ENCODE measurements around the gene LATS2.

The LATS2 gene

DNA sequence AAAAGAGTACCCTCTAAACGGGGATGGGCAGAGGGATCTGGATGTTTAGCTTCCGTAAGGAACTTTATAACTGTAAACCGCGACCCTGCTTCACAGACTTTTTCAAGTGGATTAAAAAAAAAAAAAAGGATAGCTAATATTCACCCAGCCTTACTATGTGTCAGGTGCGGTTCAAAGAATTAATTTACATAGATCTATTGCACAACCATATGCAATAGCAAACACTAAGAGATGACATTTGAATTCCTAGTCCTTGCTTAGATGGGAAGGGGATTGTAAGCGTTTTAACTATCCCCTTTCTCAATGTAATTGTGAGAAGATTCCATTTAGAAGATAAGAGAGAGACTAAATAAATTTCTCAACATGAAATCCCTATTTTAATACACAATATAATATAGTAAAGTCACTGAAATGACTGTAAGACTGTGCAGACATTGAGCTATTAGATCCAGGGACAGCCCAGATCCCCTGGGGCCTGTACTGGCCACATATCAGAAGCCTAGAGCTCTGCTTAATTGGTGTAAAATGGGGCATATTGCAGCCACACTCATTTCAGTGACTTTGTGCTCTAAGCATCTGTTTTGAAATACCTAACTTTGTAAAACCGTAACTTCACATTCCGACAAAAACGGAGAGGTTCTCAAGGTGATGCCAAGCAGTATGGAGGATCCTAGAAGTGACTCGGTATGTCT lies 13.6 kb downstream of the LATS2 start:
- ATAC-seq = no peak
- no peak for DNase-seq

DNA sequence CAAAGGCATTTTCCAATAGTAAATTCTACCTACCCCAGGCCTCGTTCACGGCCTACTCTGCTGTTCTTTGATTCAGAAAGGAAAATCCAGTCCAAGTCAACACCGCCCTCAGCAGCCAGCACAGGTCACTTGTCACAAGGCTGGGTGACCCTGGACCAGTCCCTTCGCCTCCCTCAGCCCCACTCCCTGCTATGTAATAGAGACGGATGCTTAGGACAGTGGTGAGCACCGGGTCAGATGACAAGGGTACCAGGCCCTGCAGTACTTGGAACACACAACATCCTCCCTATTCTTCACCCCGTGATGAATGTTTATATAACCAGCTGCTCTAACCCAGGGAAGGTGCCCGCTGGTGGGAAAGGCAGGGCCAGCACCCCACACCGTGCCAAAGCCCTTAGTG lies 14.3 kb downstream of the LATS2 start:
- no peak for ATAC-seq

DNA sequence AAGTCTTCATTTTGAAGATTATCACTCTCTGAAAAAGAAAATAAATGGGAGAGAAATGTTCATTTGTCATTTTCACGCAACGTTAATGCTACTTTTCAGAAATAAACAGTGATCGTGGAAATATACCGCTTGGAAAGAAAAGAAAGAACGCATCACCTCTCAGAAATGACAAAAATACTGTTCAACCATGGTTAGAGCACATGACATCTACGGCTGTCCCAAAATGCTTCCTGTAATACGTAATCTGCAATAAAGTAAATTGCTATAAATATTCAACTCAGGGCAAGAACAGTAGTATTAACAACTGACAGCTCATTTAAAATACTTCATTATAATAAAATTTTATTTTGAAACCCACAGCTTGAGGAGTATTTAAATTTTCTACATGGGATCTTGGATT lies 15.2 kb downstream of the LATS2 start:
- DNase-seq (no peak), ATAC-seq (no peak)

More for the DNA sequence above, 14.3 kb downstream of the LATS2 start:
- no peak for DNase-seq

DNA sequence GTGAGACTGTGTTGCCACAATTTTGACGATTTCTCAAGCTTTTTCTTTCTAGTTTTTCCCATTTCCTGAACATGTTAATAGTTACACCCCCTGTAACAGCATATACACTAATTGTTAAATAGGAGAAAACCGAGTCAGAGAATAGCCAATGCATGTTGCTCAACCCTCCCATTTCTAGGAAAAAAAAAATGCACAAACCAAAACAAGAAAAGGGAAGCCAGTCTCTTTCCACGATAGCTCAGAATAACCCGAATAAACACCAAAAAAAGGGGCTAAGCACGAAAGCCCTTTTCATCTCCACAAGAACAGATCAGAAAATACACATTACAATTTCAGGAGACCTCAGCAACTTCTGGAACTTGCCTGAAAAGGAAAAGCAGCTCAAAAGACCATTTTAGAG lies 16.3 kb downstream of the LATS2 start:
- ATAC-seq (no peak), DNase-seq (no peak)

DNA sequence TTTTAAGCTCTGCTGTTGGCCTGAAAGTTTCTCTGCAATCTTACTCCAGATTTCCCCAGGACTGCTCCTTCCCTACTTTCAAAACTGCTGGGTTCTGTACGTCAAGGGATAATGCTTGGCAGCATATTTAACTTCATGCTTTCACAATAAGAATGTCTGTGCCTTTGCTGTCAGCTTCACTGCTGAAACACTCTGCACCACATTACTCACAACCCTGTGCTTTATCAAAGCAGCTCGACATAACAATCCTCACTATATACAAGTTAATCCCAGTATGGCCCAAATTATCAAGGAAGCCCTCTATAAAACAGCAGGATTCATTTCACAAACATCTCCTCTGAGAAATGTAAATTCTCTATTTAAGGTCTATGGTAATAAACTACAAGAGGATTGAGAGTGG lies 17.5 kb downstream of the LATS2 start:
- ATAC-seq (no peak), DNase-seq (no peak)

DNA sequence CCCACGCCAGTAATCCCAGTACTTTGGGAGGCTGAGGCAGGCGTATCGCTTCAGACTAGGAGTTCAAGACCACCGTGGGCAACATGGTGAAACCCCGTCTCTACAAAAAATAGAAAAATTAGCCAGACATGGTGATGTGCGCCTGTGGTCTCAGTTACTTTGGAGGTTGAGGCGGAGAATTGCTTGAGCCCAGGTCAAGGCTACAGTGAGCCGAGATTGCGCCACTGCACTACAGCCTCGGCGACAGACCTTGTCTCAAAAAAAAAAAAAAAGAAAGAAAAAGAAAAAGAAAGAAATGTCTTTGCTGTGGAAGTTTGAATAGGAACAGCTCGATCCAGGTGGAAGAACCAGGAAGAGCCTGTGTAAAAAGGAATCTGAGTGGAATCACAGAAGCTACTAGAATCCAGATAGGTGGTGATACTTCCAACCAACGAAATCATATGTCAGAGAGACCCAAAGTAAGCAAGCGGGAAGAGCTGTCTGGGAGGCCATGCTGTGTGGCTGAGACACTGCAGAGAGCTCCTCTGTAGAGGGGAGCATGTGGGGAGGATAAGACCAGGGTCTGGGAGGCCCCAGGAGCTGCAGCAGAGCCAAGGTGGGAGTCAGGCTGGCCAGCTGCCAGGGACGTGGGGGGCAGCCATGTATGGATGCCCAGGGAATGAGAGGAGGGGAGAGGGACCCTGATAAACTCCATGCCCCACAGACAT lies 21.1 kb downstream of the LATS2 start:
- ATAC-seq (no peak), DNase-seq (no peak)

DNA sequence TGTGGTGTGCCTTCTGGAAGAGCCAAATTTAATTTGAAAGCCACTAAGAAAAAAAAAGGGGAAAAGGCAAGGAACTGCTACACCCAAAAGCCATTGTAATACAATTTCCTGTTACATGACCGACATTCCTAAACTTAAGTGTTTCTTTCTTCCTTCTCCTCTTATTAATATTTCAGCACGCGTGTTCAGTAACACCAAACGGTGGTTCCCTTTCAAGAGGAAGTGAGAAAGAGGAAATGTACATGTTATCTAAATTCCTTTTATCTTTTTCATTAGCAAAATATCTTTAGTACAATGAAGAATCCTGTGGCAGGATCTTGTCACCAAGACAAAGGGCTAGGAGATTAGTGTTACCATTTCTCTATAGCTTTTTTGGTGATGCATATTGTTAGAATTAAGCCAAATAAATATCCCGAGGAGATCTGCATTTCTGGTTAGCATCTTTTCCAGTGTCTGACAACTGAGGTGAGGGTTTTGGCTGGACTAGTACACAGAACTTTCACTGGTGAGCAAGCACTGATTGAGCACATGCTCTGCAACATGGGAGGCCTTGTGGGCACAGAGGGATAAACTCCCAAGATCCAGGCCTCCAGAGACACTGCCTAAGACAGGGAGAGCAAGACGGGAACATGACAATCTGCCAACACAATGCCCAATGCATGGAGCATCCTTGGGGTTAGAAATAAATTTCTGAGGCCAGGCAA lies 22.1 kb downstream of the LATS2 start:
- ATAC-seq = no peak
- no peak for DNase-seq

DNA sequence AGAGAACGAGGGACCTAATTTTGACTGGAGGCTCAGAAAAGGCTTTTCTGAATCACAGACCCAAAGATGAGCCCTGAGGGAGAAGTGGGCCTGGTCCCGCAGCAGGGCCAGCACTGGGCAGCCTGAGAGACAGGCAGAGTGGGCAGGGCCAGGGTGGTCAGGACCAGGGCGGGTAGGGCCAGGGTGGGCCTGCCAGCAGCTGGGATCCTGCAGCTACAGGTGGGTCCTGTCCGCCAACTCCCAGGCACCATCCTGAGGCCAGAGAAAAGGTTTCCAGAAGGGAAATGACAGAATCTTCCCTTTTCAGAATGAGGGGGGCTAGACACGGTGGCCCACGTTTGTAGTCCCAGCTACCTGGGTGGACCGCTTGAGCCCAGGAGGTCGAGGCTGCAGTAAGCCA lies 23.7 kb downstream of the LATS2 start:
- ATAC-seq (no peak), DNase-seq (no peak)

DNA sequence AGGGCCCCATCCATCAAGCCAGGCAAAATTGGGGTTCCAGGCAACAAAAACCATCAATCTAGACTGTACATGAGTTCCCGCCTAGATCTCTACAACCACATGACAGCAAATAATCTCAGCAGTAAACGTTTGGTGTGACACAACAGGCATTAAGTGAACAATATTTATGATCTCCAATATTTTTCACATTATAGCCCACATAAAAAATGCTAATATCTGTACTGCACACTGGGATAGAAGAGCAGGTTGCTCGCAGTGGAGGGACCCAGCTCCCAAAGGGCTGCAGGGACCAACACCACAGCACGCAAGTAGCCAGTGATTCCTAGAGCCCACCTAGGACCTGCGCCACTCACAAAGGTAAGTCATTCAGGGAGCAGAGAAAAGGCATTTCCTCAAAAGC lies 25.9 kb downstream of the LATS2 start:
- DNase-seq (no peak), ATAC-seq (no peak)

DNA sequence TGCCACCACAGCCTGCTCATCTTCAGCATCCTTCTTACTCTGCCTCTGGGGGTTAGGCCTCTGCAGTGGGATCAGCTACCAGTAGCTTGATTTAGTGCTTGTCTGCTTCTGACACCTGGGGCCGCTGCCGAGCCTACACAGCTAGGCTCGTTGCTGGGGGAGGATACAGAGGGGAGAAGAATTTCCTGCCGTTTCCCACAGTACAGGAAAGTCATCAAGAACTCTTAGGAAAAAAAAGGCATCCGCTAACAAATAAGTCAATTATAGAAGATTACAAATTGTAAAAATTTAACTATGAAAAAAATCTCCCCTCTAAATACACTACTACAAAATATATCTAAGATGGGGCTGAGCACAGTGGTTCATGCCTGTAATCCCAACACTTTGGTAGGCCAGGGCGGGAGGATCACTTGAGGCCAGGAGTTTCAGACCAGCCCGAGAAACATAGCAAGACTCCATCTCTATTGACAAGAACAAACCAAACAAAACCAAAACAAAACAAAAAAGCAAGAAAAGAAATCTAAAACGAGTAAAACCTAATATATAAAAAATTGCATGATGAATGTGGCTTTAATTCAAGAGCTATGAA lies 26.7 kb downstream of the LATS2 start:
- DNase-seq = no peak
- ATAC-seq = no peak

DNA sequence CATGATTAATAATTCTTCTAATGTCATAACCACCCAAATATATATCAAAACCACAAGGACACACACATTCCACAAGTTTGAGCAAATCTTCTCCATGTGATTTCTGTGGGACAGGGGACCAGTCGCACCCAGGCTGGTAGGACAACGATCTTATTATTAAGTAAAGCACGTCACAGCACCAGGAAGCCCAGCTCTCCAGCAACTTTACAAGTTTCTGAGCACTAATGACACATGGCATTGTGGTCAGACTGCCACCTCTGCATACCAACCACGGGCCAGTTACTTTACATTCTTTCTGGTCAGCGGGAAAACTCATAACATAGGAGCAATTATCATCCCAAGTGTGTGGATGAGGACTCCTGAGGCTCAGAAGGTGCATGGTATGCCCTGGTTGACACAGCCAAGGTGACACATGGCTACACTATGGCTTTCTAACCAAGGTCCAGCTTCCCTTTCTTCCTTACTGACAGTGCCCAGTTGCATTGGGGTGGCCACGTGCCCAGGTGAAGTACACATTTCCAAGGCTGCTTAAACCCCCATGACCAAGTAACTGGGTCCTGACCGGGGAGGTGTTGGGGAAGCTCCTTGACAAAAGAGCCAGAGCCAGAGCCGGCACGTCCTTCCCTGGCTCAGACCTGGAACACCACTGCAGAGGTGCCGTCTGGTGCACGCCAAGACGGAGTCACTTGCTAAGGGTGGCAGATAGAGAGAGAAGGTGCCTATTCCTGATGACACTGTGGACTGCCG lies 27.4 kb downstream of the LATS2 start:
- DNase-seq (no peak), ATAC-seq (no peak)

DNA sequence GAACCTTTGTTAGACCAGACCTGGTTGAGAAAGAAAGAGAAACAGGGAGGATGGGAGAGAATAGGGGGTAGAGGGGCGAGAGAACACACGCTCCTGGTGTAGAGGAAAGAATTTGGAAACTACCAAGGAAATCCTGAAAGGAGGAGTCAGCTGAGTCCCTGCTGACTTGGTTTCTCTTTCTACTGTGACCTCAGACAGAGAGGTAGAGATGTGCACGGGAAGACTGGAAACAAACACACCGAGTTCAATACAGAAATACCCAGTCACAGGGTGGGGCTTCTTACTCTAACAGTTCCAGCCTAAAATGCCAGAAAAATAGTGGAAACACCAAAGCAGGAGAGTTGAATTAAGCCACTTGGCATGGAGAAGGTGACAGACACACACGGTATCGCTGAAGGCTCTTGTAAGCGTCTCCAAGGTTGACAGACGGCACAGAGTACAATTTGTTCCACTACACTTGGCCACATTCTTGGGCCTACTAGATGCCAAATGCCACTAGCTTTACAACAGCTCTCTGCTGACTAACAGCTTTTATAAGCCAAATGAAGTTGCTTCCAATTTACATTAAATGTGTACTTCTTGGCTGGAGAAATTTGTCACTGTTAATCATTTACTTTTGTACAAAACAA lies 28.1 kb downstream of the LATS2 start:
- no peak for ATAC-seq
- DNase-seq = no peak

DNA sequence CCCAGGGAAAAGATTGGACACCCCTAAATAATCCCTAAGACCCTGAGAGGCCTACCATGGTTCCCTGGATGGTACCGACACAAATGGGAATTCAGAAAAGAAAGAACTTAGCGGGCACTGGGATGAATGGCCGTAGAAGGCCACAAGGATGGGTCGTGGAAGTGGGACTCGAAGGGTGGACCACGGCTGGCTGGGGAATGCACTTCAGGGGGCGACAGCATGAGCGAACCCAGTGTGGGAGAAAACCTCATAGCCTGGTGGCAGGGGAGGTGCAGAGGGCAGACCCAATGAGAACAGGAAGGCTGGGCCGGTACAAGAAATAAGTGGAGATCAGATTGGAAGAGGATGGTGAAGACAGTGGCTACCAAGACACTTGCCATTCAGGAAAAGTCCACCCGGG lies 28.7 kb downstream of the LATS2 start:
- ATAC-seq = no peak
- DNase-seq = no peak

DNA sequence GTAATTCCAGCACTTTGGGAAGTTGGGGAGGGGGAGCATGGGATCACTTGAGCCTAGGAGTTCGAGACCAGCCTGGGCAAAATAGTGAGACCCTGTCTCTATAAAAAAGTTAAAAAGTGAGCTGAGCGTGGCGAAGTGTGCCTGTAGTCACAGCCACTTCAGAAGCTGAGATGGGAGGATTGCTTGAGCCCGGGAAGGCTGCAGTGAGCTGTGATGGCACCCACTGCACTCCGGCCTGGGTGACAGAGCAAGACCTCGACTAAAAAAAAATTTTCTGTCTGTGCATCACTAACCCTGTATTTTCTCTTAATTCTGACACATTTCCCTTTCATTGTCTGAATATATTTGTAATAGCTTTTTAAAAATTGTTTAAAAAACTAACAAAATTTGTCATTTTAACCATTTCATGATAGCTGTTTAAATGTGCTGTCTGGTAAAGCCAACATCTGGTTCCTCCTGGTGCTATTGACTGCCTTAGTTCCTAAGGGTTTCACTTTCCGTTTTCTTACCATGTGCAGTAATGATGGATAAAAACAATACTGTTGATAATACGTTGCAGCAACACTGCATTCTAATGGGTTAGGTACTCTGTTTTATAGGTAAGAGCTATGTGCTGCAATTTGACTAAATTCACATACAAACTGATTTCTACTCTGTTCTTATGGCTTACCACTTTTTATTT lies 29.7 kb downstream of the LATS2 start:
- no peak for ATAC-seq
- DNase-seq = no peak

DNA sequence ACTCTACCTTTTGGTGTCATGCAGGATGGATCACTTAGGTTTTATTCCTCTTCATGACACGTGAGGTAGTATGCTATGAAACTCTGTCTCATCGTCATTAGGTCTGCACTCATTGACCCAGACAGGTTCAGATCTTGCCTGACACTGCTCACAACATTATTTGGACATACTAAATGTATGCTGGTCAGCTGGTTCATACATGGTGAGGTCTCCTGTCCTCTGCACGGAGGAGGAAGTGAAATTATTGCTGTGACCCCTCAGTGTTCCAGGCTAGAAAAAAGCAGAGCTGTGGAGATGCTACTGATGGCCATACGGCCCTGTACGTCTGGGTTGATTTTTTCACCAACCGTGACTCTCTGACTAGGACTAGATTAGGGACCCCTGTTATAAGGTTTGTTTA lies 35.8 kb downstream of the LATS2 start:
- ATAC-seq (no peak), DNase-seq (no peak)

DNA sequence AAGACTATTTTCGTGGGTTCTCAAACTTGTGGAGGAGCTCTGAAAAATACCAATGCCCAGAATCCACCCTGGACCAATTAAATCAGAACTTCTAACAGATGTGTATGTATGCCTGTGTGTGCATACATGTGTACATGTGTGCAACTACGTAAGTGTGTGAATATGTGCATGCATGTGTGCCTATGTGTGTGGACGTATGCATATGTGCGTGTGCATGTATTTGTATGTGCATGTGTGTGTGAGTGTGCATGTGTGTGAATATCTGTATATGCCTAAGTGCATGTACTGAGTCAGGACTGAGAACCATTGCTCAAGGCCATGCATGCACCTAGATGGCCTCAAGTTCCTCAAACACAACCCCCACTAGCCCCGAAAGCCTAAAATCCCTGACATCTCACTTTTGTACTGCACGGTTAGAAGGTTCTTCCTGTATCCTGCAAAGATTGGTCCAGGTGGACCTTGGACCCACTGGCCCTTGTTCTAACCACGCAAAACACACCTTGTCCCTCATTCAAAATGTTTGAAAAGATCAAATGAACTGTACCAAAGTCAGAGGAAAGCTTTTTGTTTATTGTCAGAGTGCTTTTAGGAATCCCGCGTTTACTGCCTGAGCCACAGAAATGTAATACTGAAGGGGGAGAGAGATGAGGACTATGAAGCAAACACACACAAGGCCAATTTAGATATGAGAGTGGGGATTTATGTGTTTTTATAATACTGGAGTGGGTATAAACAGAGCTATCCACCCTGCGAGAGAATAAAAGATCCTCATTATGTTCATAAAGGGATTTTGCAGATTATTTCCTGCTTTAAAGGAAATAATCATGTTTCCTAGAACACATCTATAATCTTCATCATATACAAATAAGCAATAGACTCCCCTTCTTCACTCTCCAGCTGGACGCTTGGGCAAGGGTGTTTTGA lies 39.1 kb downstream of the LATS2 start:
- no peak for ATAC-seq

DNA sequence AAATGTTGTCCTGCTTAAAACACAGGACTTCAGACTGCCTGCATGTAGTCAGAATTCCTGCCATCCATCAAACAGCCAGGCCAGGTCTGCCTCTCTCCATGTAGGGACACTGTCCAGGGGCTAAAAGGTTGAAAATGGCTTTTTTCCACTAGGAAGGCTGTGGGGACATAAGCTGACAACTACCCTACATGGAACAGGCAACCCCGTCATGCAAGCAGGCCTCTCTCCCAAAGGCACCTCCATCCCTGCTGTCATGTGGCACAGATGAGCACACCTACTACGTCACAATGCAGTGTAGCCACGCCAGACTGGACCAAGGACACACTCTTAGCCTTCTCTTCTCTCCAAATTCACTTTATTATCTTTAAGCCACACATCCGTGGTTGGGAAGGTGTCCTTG lies 40.8 kb downstream of the LATS2 start:
- ATAC-seq (no peak), DNase-seq (no peak)

More for the DNA sequence above, 39.1 kb downstream of the LATS2 start:
- no peak for DNase-seq

DNA sequence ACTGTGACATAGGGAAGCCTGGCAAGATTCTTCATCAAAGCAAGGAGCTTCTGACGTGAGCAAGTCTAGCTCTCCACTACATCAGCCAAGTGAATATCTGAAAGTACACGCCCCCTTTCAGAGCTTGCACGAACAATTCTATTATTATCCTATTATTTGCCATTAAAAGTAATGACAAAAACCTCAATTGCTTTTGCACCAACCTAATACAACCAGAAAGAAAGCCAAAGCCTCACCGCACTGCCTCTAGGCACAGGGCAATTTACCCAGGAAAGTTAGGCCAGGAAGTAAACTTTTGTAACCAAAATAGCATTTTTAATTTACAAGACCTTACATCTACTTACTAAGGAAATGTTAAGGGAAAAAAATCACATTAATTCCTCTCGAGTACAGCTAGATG lies 41.2 kb downstream of the LATS2 start:
- DNase-seq (no peak), ATAC-seq (no peak)

DNA sequence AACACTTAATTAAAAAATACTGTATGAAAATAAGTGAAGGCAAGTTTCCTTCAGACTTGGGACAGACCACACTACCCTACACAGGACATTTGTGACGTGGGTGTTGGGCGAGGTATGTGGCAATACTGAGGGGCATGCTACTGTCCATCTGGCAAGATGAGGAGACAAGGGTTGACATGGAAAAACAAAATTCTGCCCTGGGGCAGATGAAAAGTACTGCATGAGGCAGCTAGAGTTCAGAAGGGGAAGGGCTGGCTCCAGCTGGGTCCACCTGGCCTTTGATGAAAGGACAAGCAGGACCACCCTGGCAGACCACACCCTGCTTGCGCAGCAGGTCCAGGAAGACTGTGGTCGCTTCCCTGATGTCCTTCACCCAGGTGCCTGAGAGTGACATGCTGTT lies 43.2 kb downstream of the LATS2 start:
- no peak for DNase-seq
- ATAC-seq = no peak

DNA sequence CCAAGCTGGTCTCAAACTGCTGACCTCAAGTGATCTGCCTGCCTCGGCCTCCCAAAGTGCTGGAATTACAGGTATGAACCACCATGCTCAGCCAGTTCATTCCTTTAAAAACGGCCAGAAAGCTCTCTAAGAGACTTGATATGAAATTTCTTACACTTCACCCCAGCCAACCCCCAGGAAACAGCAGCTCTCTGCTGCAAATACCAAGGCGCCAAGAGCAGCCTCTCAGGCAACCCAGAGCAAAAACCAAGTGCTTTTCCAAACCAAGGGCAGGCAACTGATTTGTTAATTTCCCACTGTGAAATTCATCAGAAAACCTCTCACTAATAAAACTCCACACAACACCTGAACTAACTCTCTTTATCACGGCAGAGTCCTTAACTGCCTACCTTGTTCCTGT lies 44.9 kb downstream of the LATS2 start:
- DNase-seq (no peak), ATAC-seq (no peak)
